IPS-15b (cell line): ENCODE results near the gene CPA5.
"Not testable (repeated sequence)": the region's sequence is repeated elsewhere in the genome, so short reads cannot be mapped to it uniquely, and the experiment has no call there.

Experiments used
- H3K27me3 ChIP-seq: one replicate; pipeline ENCODE4 v1.6.1; 2013; ENCODE audit warnings: low read length; ENCODE audit not compliant: control insufficient read depth, insufficient read depth
- H3K36me3 ChIP-seq: one replicate; pipeline ENCODE4 v1.6.1; 2013; ENCODE audit warnings: low read length; ENCODE audit not compliant: control insufficient read depth, insufficient read depth
- H3K4me1 ChIP-seq: one replicate; pipeline ENCODE4 v1.6.1; 2013; ENCODE audit warnings: mild to moderate bottlenecking, low read length; ENCODE audit not compliant: control insufficient read depth, insufficient read depth
- H3K4me3 ChIP-seq: one replicate; pipeline ENCODE4 v1.5.1; 2013; ENCODE audit warnings: low read depth, low read length
- H3K9ac ChIP-seq: one replicate; pipeline ENCODE4 v1.6.1; 2013; ENCODE audit warnings: low read depth, mild to moderate bottlenecking, low read length
- H3K9me3 ChIP-seq: one replicate; pipeline ENCODE4 v1.6.1; 2013; ENCODE audit warnings: mild to moderate bottlenecking, low read length; ENCODE audit not compliant: control insufficient read depth, insufficient read depth

Gene CPA5

DNA sequence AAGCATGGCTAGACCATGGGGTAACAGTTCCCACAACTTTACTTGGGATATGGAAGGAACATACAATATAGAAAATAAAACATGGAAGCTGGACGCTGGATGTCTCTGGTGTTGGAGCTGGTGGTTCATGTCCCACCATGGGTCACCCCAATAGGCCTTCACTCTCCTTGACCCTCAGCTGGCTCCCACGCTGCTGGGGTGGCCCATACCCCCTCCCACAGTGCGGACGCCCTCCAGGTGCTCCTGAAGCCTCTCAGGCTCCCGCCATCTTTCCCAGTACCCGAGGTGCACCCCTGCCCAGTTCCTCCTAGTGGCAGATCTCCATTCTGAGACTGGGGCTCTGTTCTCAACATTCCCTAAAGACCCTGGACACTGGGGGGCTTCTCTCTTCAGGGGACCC, 29.9 kb downstream of the CPA5 start:
- H3K4me1 ChIP-seq: no peaks in the 10 kb centered on the region
- no peak overlapping the region for H3K4me3 ChIP-seq
- H3K36me3 ChIP-seq: no peaks in the 10 kb centered on the region
- H3K9ac ChIP-seq: no peak overlapping the region
- no peaks in the 10 kb centered on the region for H3K27me3 ChIP-seq
- peaks cover 3% of the 10 kb centered on the region for H3K9me3 ChIP-seq

DNA sequence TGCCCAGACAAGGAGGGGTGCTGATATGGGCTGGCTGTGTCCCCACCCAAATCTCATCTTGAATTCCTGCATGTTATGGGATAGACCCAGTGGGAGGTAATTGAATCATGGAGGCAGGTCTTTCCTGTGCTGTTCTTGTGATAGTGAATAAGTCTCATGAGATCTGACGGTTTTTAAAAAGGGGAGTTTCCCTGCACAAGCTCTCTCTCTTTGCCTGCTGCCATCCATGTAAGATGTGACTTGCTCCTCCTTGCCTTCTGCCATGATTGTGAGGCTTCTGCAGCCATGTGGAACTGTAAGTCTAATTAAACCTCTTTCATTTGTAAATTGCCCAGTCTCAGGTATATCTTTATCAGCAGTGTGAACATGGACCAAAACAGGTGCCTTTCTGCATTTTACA, 31.8 kb downstream of the CPA5 start:
- not testable (repeated sequence) for H3K27me3 ChIP-seq, H3K9me3 ChIP-seq, H3K4me1 ChIP-seq, H3K9ac ChIP-seq, H3K36me3 ChIP-seq, H3K4me3 ChIP-seq

DNA sequence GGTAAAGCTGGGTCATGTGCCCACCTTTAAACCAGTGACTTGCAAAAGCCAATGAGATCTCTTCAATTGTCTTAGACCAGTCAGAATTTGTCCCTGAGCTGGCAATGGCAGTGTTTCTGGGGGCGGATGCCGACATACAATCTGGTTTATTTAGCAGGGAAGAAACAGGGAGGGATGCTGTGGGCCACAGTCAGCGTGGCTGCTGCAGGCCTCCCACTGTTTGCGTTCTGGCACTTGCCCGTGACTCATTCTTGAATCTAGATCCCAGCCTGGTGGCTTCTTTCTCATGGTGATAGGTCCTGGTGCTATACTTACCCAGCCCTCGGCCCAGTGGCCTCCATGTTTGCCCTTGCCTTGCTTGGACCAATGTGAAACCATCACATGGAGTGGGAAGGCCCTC, 32.6 kb downstream of the CPA5 start:
- H3K9ac ChIP-seq: no peak overlapping the region
- no peaks in the 10 kb centered on the region for H3K36me3 ChIP-seq

DNA sequence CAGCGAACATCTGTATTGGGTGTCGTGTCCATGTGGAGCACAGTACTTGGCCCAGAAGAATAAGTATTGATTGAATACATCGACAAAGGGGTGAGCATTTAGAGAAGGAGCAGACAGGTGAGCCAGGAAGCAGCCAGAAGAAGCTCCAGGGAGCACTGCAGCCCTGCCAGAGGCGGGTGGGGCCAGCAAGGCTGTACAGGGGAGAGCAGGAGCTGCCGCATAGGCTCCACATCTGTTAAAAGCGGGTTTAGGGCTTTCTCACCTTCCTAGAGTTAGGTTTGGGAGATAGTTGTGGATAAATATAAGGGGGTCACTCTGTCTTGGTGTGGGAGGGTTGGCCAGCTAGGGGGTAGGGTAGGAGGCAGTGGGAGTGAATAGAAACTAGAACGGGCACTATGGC, 34.4 kb downstream of the CPA5 start:
- Histone ChIP-seq H3K9me3 (peaks cover 3% of the 10 kb centered on the region), H3K9ac (no peak overlapping the region)

More for the DNA sequence above, 32.6 kb downstream of the CPA5 start:
- peaks cover 3% of the 10 kb centered on the region for H3K9me3 ChIP-seq
- H3K27me3 ChIP-seq: peaks cover 5% of the 10 kb centered on the region
- no peak overlapping the region for H3K4me3 ChIP-seq
- no peaks in the 10 kb centered on the region for H3K4me1 ChIP-seq

DNA sequence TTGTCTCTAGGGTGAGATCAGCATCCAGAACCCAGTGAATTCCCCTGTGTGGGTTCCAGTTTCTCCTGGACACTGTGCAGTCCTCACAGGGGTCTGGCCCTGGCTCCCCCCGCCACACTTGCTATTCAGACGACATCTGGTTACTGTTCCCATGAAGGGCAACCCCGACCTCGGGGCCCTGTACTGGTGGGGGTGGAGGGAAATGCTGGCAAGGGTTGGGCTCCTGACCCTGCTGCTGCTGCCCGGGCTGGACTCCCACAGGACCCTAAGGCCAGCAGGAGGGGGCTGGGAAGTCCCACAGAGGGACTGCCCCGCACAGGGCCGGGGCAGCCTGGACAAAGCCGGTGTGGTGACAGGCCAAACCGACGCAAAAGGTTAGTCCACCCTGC, 34.9 kb downstream of the CPA5 start:
- Histone ChIP-seq H3K4me1 (no peaks in the 10 kb centered on the region), H3K27me3 (peaks cover 5% of the 10 kb centered on the region), H3K9me3 (peaks cover 3% of the 10 kb centered on the region), H3K4me3 (no peak overlapping the region), H3K36me3 (no peaks in the 10 kb centered on the region), H3K9ac (no peak overlapping the region)

More for the DNA sequence above, 34.4 kb downstream of the CPA5 start:
- Histone ChIP-seq H3K4me3 (no peak overlapping the region), H3K4me1 (no peaks in the 10 kb centered on the region), H3K27me3 (peaks cover 5% of the 10 kb centered on the region), H3K36me3 (no peaks in the 10 kb centered on the region)

DNA sequence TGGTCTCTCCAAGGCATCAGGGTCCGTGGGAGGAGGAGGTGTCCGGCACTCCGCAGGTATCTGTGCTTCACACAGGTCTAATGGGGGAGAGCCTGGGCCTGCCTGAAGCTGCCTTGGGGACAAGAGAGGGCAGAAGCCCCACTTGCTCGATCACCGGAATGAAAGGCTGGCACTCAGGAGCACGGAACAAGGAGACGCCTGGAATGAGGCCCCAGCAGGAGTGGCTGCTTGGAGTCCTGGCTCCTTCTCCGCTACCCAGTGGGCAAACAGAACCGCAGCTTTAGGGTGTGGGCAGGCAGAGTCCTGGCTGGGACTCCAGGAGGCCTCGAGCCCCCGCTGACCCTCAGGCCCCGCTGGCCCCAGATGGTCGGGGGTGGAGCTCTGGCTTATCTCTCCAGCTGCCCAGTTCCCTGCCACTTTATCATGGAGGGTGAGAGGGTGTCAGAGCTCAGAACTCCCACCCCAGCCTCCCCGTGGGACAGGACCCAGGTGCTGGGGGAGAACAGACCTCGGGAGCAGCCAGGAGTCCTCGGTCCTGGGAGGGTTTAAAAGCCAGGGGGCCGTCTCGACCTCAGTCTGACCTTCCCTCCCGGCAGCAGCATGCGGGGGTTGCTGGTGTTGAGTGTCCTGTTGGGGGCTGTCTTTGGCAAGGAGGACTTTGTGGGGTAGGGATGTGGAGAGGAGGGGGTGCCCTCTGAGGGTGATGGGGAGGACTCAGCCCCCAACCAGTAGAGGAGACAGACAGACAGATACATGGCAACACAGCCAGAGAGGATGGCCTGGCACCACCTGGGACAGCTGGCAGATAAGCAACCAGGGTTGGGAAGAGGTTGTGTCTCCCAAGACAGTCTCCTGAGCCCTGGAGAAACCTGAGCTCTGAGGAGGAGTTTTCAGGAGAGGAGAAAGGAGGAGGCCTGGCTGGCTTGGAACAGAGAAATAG, 35.6 kb downstream of the CPA5 start, which contains the start of gene CPA1:
TSS of gene CPA1 (plus strand) at position 574 of the 940 bp plus-strand sequence. CDS start at position 601, 27 bp downstream.
- no peaks in the 10 kb centered on the region for H3K36me3 ChIP-seq

DNA sequence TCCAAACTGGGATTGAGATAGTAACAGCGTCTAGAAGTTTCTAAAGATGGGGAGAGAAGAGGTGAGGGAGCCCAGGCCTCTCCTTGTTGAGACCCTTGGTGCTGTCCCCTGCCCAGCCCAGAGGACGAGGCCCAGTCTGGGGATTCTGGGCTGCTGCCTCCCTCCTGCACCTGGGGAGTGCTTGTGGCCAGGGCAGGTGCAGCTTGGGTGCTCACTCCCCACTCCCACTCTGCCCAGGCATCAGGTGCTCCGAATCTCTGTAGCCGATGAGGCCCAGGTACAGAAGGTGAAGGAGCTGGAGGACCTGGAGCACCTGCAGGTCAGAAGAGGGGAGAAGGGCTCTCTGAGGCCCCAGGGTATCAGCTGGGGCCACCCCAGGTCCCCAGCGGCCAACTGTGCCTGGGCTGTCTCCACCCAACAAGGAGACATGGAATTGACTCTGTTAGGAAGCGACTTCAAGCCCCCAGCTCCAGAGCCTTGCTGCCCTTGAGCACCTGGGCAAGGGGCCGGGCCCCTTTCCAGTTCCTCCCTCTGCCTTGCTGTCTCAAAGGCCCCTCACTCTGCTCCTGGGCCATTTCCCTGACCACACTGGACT, 36.3 kb downstream of the CPA5 start:
- H3K4me3 ChIP-seq: no peak overlapping the region
- H3K9ac ChIP-seq: no peak overlapping the region
- H3K27me3 ChIP-seq: peaks cover 5% of the 10 kb centered on the region
- peaks cover 3% of the 10 kb centered on the region for H3K9me3 ChIP-seq
- H3K36me3 ChIP-seq: no peaks in the 10 kb centered on the region
- H3K4me1 ChIP-seq: no peaks in the 10 kb centered on the region

More for the DNA sequence above, 35.6 kb downstream of the CPA5 start, which contains the start of gene CPA1:
- Histone ChIP-seq H3K27me3 (peaks cover 5% of the 10 kb centered on the region), H3K4me3 (no peak within 1 kb of the TSS), H3K9ac (no peak within 1 kb of the TSS), H3K4me1 (no peaks in the 10 kb centered on the region), H3K9me3 (peaks cover 3% of the 10 kb centered on the region)

DNA sequence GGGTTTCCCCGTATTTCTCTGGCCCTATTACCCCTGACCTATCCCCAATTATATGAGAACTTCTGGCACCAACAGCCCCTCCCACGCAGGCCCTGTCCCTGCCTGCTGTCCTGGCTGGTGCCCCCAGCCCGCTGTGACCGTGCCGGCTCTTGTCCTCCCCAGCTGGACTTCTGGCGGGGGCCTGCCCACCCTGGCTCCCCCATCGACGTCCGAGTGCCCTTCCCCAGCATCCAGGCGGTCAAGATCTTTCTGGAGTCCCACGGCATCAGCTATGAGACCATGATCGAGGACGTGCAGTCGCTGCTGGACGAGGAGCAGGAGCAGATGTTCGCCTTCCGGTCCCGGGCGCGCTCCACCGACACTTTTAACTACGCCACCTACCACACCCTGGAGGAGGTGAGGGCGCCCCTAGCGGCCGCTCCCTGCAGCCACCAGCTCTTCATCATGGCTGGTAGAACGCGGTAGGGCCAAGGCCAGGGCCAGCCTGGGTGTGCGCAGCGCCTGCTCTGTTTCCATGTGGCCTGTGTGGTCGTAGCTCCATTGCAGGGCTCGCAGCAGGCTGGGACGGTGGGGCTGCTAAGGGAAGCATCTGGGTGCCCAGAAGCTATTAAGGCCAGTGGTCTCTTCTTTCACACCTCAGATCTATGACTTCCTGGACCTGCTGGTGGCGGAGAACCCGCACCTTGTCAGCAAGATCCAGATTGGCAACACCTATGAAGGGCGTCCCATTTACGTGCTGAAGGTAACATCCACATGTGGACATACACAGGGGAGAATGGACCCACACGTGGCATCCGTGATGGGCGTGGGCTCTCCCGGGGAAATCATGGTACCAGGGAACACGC, 37.1 kb downstream of the CPA5 start:
- Histone ChIP-seq H3K9ac (no peak overlapping the region), H3K4me1 (no peaks in the 10 kb centered on the region), H3K4me3 (no peak overlapping the region), H3K9me3 (no peaks in the 10 kb centered on the region), H3K27me3 (peaks cover 5% of the 10 kb centered on the region), H3K36me3 (no peaks in the 10 kb centered on the region)

DNA sequence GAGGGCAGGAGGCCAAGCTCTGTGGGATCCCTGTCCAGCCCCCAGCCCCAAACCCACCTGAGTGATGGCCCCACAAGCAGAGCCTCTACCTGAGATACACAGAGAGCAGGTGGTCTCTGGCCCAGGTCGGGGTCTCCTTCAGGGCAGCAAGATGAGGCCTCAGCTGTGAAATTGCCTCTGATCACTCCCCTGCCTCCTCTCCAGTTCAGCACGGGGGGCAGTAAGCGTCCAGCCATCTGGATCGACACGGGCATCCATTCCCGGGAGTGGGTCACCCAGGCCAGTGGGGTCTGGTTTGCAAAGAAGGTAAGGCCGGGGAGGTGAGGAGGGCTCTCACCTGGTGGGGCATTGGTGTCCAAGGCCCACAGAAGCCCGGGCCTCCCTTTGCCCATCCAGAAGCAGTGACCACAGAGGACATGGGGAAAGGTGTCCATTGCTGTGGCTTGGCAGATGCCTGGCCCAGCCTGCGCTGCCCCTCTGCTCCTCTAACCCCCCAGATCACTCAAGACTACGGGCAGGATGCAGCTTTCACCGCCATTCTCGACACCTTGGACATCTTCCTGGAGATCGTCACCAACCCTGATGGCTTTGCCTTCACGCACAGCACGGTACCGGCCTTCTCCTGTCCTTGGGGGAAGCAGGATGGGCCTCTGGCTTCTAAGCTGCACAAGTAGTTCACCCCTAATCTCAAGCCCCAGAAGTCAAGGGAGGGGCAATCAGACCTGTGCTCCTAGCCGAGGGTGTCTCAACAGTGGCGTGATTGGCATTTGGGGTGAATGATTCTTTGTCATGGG, 38.8 kb downstream of the CPA5 start:
- no peaks in the 10 kb centered on the region for H3K36me3 ChIP-seq
- no peaks in the 10 kb centered on the region for H3K9me3 ChIP-seq
- H3K9ac ChIP-seq: no peak overlapping the region
- H3K4me3 ChIP-seq: no peak overlapping the region
- H3K27me3 ChIP-seq: peaks cover 5% of the 10 kb centered on the region
- no peaks in the 10 kb centered on the region for H3K4me1 ChIP-seq

DNA sequence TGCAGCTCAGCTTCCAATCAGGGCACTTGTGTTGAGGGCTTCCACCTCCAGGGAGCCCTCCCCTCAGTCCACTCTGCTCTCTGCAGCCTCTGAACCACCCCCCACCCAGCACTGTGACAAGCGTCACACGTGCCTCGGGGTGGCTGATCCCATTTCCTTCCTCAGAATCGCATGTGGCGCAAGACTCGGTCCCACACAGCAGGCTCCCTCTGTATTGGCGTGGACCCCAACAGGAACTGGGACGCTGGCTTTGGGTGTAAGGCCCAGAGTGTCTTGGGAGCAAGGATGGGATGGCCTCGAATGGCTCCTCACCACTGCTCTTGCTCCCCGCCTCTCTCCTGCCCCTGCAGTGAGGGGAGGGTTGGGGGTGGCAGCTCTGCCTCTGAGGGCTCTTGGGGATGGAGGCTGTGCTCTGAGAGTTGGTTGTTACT, 39.8 kb downstream of the CPA5 start:
- no peaks in the 10 kb centered on the region for H3K9me3 ChIP-seq
- no peaks in the 10 kb centered on the region for H3K4me1 ChIP-seq
- H3K9ac ChIP-seq: no peak overlapping the region
- H3K4me3 ChIP-seq: no peak overlapping the region
- peaks cover 5% of the 10 kb centered on the region for H3K27me3 ChIP-seq
- no peaks in the 10 kb centered on the region for H3K36me3 ChIP-seq
